Measurements from ENCODE around the gene NDUFC1. TPM values are rescaled to one million over a fixed set of nuclear protein-coding genes. Genes with fewer than 3 reads are reported as not detected.

NDUFC1 gene
- polyA plus RNA-seq, 1 donor (not counting 4 experiments of a cell fraction or from before 2014, with no cell fraction given), result 52.1 TPM

DNA sequence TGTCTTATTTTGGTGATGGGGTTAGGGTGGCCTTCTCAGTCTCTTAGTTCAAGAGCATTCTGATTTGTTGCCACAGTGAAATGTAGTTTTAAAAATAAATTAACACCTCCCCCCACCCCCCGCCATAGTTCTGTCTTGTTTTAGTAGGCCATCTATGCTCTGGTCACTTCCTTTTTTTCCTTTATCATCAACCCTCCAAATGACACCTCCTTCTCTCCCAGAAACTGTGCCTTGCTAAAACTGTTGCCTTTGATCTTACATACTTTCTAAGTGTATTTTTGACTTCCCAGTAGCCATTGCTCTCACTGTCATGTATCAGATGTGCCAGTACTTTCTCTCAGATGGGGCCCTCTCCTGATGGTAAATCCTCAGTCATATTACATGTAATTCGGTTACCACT is 14.5 kb upstream of the NDUFC1 start:
- Histone ChIP-seq H3K4me3 (ENCODE audit: control insufficient read depth in 2 of 3, extremely low read depth in 1 of 3, insufficient read depth in 2 of 3, low read depth in 1 of 3, low read length in 3 of 3) (no peak overlapping the region), H3K36me3 (ENCODE audit: control insufficient read depth in 2 of 2, extremely low read depth in 1 of 2, insufficient read depth in 2 of 2, low read length in 2 of 2) (no peaks in the 10 kb centered on the region), H4K20me1 (ENCODE audit: control insufficient read depth, extremely low read depth, insufficient read depth, low read length) (peaks cover 17% of the 10 kb centered on the region), H3K9ac (ENCODE audit: control insufficient read depth, extremely low read depth, insufficient read depth, low read length) (no peak overlapping the region), H3K79me2 (ENCODE audit: control insufficient read depth, insufficient read depth, low read length) (peaks cover 98% of the 10 kb centered on the region), H3K9me3 (ENCODE audit: control insufficient read depth, low read depth, low read length) (no peaks in the 10 kb centered on the region), H3K9me1 (ENCODE audit: control insufficient read depth, extremely low read depth, insufficient read depth, low read length) (no peaks in the 10 kb centered on the region), H3K4me1 (ENCODE audit: control insufficient read depth, extremely low read depth, insufficient read depth, low read length) (no peaks in the 10 kb centered on the region), H3K27ac (ENCODE audit: control insufficient read depth, insufficient read depth, low read length) (no peak overlapping the region), H3K4me2 (ENCODE audit: control insufficient read depth, extremely low read depth, insufficient read depth, low read depth, low read length) (no peak overlapping the region), H2AFZ (ENCODE audit: control insufficient read depth, low read length) (no peak overlapping the region), H3K27me3 (ENCODE audit: control insufficient read depth, extremely low read depth, insufficient read depth, low read length) (no peaks in the 10 kb centered on the region)
- DNase-seq (ENCODE audit: low read depth, low spot score), result no peak
- TF ChIP-seq CTCF (optimal IDR thresholded peaks at IDR 0.05 in 1 of 3, IDR thresholded peaks at IDR 0.05 in 1 of 3, conservative IDR thresholded peaks at IDR 0.05 in 1 of 3; ENCODE audit: extremely low read depth in 1 of 3, insufficient read depth in 2 of 3, low read length in 3 of 3), result no peak
- no peak for TF ChIP-seq EZH2 (IDR thresholded peaks at IDR 0.05; ENCODE audit: low read length)
- no peak for FAIRE-seq
- dilution Hi-C loops (cut with MboI; ENCODE audit: extremely low pct_ligation_motif_present, low sequenced_read_pairs), result no loop called here

DNA sequence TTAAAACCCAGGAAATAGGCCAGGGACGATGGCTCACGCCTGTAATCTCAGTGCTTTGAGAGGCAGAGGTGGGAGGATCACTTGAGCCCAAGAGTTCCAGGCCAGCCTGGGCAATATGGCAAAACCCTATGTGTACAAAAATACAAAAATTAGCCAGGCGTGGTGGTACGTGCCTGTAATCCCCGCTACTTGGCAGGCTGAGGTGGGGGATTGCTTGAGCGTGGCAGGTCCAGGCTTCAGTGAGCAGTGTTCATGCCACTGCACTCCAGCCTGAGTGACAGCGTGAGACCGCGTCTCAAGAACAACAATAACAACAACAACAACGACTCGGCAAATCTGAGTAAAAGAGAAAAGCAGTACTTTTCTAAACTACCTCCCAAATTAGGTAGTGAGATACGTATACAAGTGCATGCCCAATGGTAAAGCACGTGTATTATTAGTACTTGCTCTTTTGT is 13.0 kb upstream of the NDUFC1 start:
- peaks cover 18% of the 10 kb centered on the region for H4K20me1 ChIP-seq (ENCODE audit: control insufficient read depth, extremely low read depth, insufficient read depth, low read length)
- no peak for DNase-seq (ENCODE audit: low read depth, low spot score)
- dilution Hi-C loops (cut with MboI; ENCODE audit: extremely low pct_ligation_motif_present, low sequenced_read_pairs), result no loop called here

More for the DNA sequence above, 13.0 kb upstream of the NDUFC1 start:
- H3K27me3 ChIP-seq (ENCODE audit: control insufficient read depth, extremely low read depth, insufficient read depth, low read length), result no peaks in the 10 kb centered on the region
- no peak for FAIRE-seq
- H3K9me1 ChIP-seq (ENCODE audit: control insufficient read depth, extremely low read depth, insufficient read depth, low read length), result no peaks in the 10 kb centered on the region
- no peak overlapping the region for H3K4me3 ChIP-seq (ENCODE audit: control insufficient read depth in 2 of 3, extremely low read depth in 1 of 3, insufficient read depth in 2 of 3, low read depth in 1 of 3, low read length in 3 of 3)
- TF ChIP-seq EZH2 (IDR thresholded peaks at IDR 0.05; ENCODE audit: low read length), result no peak
- TF ChIP-seq CTCF (optimal IDR thresholded peaks at IDR 0.05 in 1 of 3, IDR thresholded peaks at IDR 0.05 in 1 of 3, conservative IDR thresholded peaks at IDR 0.05 in 1 of 3; ENCODE audit: extremely low read depth in 1 of 3, insufficient read depth in 2 of 3, low read length in 3 of 3), result no peak
- no peaks in the 10 kb centered on the region for H3K9me3 ChIP-seq (ENCODE audit: control insufficient read depth, low read depth, low read length)
- peaks cover 100% of the 10 kb centered on the region for H3K79me2 ChIP-seq (ENCODE audit: control insufficient read depth, insufficient read depth, low read length)
- H3K4me1 ChIP-seq (ENCODE audit: control insufficient read depth, extremely low read depth, insufficient read depth, low read length), result no peaks in the 10 kb centered on the region
- no peak overlapping the region for H3K27ac ChIP-seq (ENCODE audit: control insufficient read depth, insufficient read depth, low read length)
- H3K36me3 ChIP-seq (ENCODE audit: control insufficient read depth in 2 of 2, extremely low read depth in 1 of 2, insufficient read depth in 2 of 2, low read length in 2 of 2), result no peaks in the 10 kb centered on the region
- no peak overlapping the region for H3K4me2 ChIP-seq (ENCODE audit: control insufficient read depth, extremely low read depth, insufficient read depth, low read depth, low read length)
- no peak overlapping the region for H2AFZ ChIP-seq (ENCODE audit: control insufficient read depth, low read length)
- no peak overlapping the region for H3K9ac ChIP-seq (ENCODE audit: control insufficient read depth, extremely low read depth, insufficient read depth, low read length)

Data from keratinocyte (primary cell).